Gastroesophageal sphincter (tissue), 3 donors: ENCODE data around the gene SLC4A1AP.

Experiments
- EP300 ChIP-seq: sonication (generic); formaldehyde crosslinking; IDR thresholded peaks from one replicate; pipeline ENCODE4 v1.6.1; 2017; ENCODE audit warnings: antibody characterized with exemption, mild to moderate bottlenecking
- POLR2AphosphoS5 ChIP-seq: sonication (generic); formaldehyde crosslinking; IDR thresholded peaks from one replicate; pipeline ENCODE4 v1.6.1; 2017; ENCODE audit warnings: antibody characterized with exemption
- TF ChIP-seq, protein P1 (sequence below), 4 experiments: fragments of 200-600 bp in 2 of 4; fragments of 450-650 bp in 2 of 4; sonication (generic) in 1 of 4; IDR thresholded peaks; one replicate each; pipeline ENCODE4 v1.5.1; 2017 to 2019; ENCODE audit warnings: antibody characterized with exemption in 4 of 4, mild to moderate bottlenecking in 2 of 4, moderate library complexity in 2 of 4

DNA sequence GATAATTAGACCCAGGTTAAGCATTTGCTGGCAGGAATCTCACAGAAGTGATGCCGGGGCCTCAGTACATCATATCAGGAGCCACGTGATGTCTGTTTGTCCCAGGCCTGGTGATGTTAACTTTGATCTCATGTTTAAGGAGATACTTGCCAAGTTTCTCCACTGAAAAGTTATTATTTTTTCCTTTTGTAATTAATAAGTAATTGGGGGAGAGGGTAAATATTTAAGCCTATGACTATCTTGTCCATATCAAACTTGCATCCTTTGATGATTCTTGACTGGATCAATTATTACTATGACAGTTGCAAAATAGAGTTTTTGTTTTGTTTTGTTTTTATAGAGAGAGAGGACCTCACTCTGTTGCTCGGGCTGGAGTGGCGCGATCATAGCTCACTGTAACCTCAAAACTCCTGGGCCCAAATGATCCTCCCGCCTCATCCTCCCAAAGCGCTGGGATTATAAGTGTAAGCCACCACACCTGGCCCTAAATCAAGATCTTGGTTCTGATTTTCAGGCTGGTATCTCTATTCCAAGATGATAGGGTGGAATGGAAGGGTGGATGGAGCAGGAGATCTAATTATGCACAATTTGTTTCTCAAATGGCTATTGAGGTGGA lies 46.4 kb downstream of the SLC4A1AP start:
- TF ChIP-seq, protein P1, sequence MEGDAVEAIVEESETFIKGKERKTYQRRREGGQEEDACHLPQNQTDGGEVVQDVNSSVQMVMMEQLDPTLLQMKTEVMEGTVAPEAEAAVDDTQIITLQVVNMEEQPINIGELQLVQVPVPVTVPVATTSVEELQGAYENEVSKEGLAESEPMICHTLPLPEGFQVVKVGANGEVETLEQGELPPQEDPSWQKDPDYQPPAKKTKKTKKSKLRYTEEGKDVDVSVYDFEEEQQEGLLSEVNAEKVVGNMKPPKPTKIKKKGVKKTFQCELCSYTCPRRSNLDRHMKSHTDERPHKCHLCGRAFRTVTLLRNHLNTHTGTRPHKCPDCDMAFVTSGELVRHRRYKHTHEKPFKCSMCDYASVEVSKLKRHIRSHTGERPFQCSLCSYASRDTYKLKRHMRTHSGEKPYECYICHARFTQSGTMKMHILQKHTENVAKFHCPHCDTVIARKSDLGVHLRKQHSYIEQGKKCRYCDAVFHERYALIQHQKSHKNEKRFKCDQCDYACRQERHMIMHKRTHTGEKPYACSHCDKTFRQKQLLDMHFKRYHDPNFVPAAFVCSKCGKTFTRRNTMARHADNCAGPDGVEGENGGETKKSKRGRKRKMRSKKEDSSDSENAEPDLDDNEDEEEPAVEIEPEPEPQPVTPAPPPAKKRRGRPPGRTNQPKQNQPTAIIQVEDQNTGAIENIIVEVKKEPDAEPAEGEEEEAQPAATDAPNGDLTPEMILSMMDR (IDR thresholded peaks at IDR 0.05) = no peak
- no peak for TF ChIP-seq EP300
- TF ChIP-seq POLR2AphosphoS5 = no peak
